K562 (cell line): ENCODE measurements around the gene CYB5D1. TPM values are rescaled to one million over a fixed set of nuclear protein-coding genes. Genes with fewer than 3 reads are reported as not detected.
A peak's percentile ranks its signal among the peaks of the same experiment; 100 is the strongest.

Experiments
- ATAC-seq: fragments of 200-7000 bp; cut with Tn5 transposase; 3 replicates; pipeline ENCODE4 v1.9.1; 2020; ENCODE audit warnings: moderate library complexity
- BruUV-seq: library from RNA; stranded (reverse); fragments of 400-500 nt; replicated peaks from 2 replicates; lab custom pipeline; 2021; lab: Mats Ljungman, UMichigan
- CTCF ChIA-PET: fragments of 300-600 bp; formaldehyde crosslinking; extraction: SDS; loops from one replicate; lab custom pipeline; 2021; ENCODE audit warnings: low intra/inter-chr PET ratio; lab: Yijun Ruan, JAX
- POLR2A ChIA-PET: fragments of 300-600, 350-650 bp; sonication (Branson Sonifier 250); formaldehyde crosslinking; extraction: SDS; loops from one replicate; lab custom pipeline; 2021; ENCODE audit warnings: antibody characterized with exemption, inconsistent platforms; lab: Yijun Ruan, JAX
- DNase-seq, 4 experiments: peaks; one replicate each; pipeline versions ENCODE4 v3.0.0 to v3.0.0-alpha.2; 2011 to 2018; ENCODE audit warnings: low spot score in 3 of 4, mixed read lengths in 3 of 4; ENCODE audit errors: extremely low read depth in 1 of 4
- FAIRE-seq: peaks from 2 replicates; lab custom pipeline; 2011; peaks lifted over from hg19 to GRCh38; lab: Jason Lieb, UNC
- H2AFZ ChIP-seq: 2 replicates; pipeline ENCODE4 v1.6.0; 2011; ENCODE audit warnings: low read depth, low read length, control low read depth, inconsistent platforms
- H3K27ac ChIP-seq: fragments of 200-600 bp; 3 replicates; pipeline ENCODE4 v1.8.0; 2011; ENCODE audit warnings: low read depth, mild to moderate bottlenecking, control low read depth, inconsistent platforms, low read length, moderate library complexity, mixed read lengths; ENCODE audit errors: extremely low read depth
- H3K27me3 ChIP-seq, 2 experiments: fragments of 300-600 bp in 1 of 2; 2 replicates in 1 of 2; 3 replicates in 1 of 2; pipeline versions ENCODE4 v1.6.0 to v1.8.0; 2011; ENCODE audit warnings: inconsistent platforms in 2 of 2, low read length in 2 of 2, mild to moderate bottlenecking in 1 of 2, mixed read lengths in 1 of 2, moderate library complexity in 1 of 2; ENCODE audit not compliant: control insufficient read depth in 2 of 2, insufficient read depth in 2 of 2
- H3K36me3 ChIP-seq: fragments of 300-600 bp; 3 replicates; pipeline ENCODE4 v1.8.0; 2011; ENCODE audit warnings: mild to moderate bottlenecking, low read length, inconsistent platforms; ENCODE audit not compliant: control insufficient read depth, insufficient read depth
- H3K4me1 ChIP-seq, 2 experiments: fragments of 200-600 bp in 1 of 2; replicated peaks in 1 of 2; 2 replicates in 1 of 2; 3 replicates in 1 of 2; pipeline versions ENCODE4 v1.5.1 to v1.8.0; 2011; ENCODE audit warnings: inconsistent platforms in 2 of 2, low read length in 2 of 2, mild to moderate bottlenecking in 1 of 2, mixed read lengths in 1 of 2, moderate library complexity in 1 of 2; ENCODE audit not compliant: control insufficient read depth in 2 of 2, insufficient read depth in 2 of 2
- H3K4me2 ChIP-seq: 2 replicates; pipeline ENCODE4 v1.6.1; 2011; ENCODE audit warnings: low read length, control low read depth, inconsistent platforms, mixed read lengths; ENCODE audit not compliant: insufficient read depth
- H3K4me3 ChIP-seq: fragments of 200-600 bp; sonication (generic), shearing (Covaris generic); 2 replicates; pipeline ENCODE4 v1.5.1; 2016; ENCODE audit warnings: control low read depth, inconsistent platforms
- H3K79me2 ChIP-seq: fragments of 200-600 bp; 3 replicates; pipeline ENCODE4 v1.8.0; 2011; ENCODE audit warnings: low read length, inconsistent platforms; ENCODE audit not compliant: control insufficient read depth, insufficient read depth
- H3K9ac ChIP-seq, 2 experiments: 2 replicates each; pipeline versions ENCODE4 v1.6.0 to v1.6.1; 2011; ENCODE audit warnings: low read depth in 2 of 2, low read length in 2 of 2, control low read depth in 1 of 2, inconsistent platforms in 1 of 2, mild to moderate bottlenecking in 1 of 2, mixed read lengths in 1 of 2; ENCODE audit not compliant: insufficient read depth in 1 of 2
- H3K9me1 ChIP-seq: one replicate; pipeline ENCODE4 v1.6.0; 2011; ENCODE audit warnings: inconsistent platforms, mild to moderate bottlenecking, low read length, moderate library complexity; ENCODE audit not compliant: control insufficient read depth, insufficient read depth
- H3K9me3 ChIP-seq: replicated peaks from 2 replicates; pipeline ENCODE4 v1.5.1; 2011; ENCODE audit warnings: low read depth, low read length, inconsistent platforms; ENCODE audit not compliant: control insufficient read depth, insufficient read depth
- H4K20me1 ChIP-seq: replicated peaks from 2 replicates; pipeline ENCODE4 v1.6.1; 2011; ENCODE audit warnings: low read length, inconsistent platforms, mixed read lengths; ENCODE audit not compliant: control insufficient read depth, insufficient read depth
- NCOA4 ChIP-seq: fragments of 450-650 bp; IDR thresholded peaks from 2 replicates; pipeline ENCODE4 v1.6.1; 2018; ENCODE audit warnings: mild to moderate bottlenecking; ENCODE audit not compliant: partially characterized antibody
- POLR2G ChIP-seq: fragments of 200-400 bp; formaldehyde crosslinking; IDR thresholded peaks from 2 replicates; pipeline ENCODE4 v1.6.1; 2017; ENCODE audit warnings: low read depth, mild to moderate bottlenecking, antibody characterized with exemption, low read length, moderate library complexity
- ZBTB7A ChIP-seq: IDR thresholded peaks from 2 replicates; pipeline ENCODE4 v1.6.1; 2011; ENCODE audit warnings: low read depth, mild to moderate bottlenecking, low read length, moderate library complexity, borderline replicate concordance; ENCODE audit not compliant: control insufficient read depth
- ZNF668 ChIP-seq: fragments of 250-450 bp; sonication (Bioruptor Pico); IDR thresholded peaks from 2 replicates; pipeline ENCODE4 v1.8.0; 2022; ENCODE audit warnings: mild to moderate bottlenecking, inconsistent platforms
- WGBS: fragments of 100-300 bp; shearing (Covaris generic); methylation state at CpG from one replicate; pipeline ENCODE4 v1.1.6; 2016; ENCODE audit warnings: low coverage, mixed read lengths; ENCODE audit not compliant: insufficient coverage; ENCODE audit errors: missing lambda C conversion rate; 5-methylcytosine and 5-hydroxymethylcytosine counted together
- in situ Hi-C: fragments of 300-500 bp; cut with MboI; formaldehyde crosslinking; loops from 4 replicates; pipeline ENCODE4 v1.15.0; 2018; ENCODE audit warnings: inconsistent platforms, mixed read lengths
- intact Hi-C: fragments of 100-400 bp; cut with micrococcal nuclease; formaldehyde crosslinking; loops from 2 replicates; pipeline ENCODE4 v1.14.2; 2022
- polyA plus RNA-seq, 8 experiments: library from polyadenylated mRNA; depleted of rRNA in 4 of 8; stranded (reverse) in 5 of 8; unstranded in 3 of 8; fragments of >200 nt; fragmentation: Nextera tagmentation in 2 of 8; fragmentation: Illumina TruSeq in 1 of 8; extraction: Ambion mirVana in 2 of 8; extraction: Trizol in 1 of 8; gene quantifications; 2 replicates each; pipeline versions ENCODE4 v1.2.1 to v1.2.3, GENCODE V29; 2011 to 2014; ENCODE audit warnings: inconsistent platforms in 1 of 8, missing spikeins in 1 of 8
- total RNA-seq, 7 experiments: library from RNA; depleted of rRNA in 6 of 7; stranded (reverse); fragments of >200 nt in 6 of 7; fragmentation: Illumina TruSeq in 2 of 7; extraction: Trizol in 2 of 7; gene quantifications; 2 replicates each; pipeline versions ENCODE4 v1.2.1 to v1.2.3, GENCODE V29; 2011 to 2021; ENCODE audit warnings: low replicate concordance in 1 of 7
- TF ChIP-seq, protein P1 (sequence below): fragments of 450-650 bp; formaldehyde crosslinking; IDR thresholded peaks from 2 replicates; pipeline ENCODE4 v1.4.0; 2020; ENCODE audit warnings: mild to moderate bottlenecking, moderate library complexity

The CYB5D1 gene
- total and polyA plus RNA-seq, 9 of the 15 experiments (the other 6 are each of a cell fraction or from before 2014, with no cell fraction given) = 2.4 to 7.9 (median 5.7) TPM

DNA sequence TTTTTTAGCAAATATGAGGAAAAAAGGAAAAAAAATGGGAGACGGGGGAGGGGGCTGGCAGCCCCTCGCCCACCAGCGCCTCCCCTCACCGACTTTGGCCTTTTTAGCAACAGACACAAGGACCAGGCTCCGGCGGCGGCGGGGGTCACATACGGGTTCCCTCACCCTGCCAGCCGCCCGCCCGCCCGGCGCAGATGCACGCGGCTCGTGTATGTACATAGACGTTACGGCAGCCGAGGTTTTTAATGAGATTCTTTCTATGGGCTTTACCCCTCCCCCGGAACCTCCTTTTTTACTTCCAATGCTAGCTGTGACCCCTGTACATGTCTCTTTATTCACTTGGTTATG is 4.1 kb upstream of the CYB5D1 start:
- Histone ChIP-seq H3K36me3 (peaks cover 44% of the 10 kb centered on the region; the same call in 2 of the 3 replicates), H4K20me1 (no peaks in the 10 kb centered on the region), H3K4me3 (no peak overlapping the region), H3K9me3 (no peaks in the 10 kb centered on the region), H3K27me3 (no peaks in the 10 kb centered on the region), H3K4me2 (no peak overlapping the region), H3K9me1 (no peaks in the 10 kb centered on the region), H3K4me1 (peaks cover 5 to 52% of the 10 kb centered on the region in 2 experiments; a peak in 4 of 5 replicates), H2AFZ (no peak overlapping the region), H3K79me2 (peaks cover 8% of the 10 kb centered on the region; the same call in 2 of the 3 replicates), H3K9ac (no peak overlapping the region), H3K27ac (no peak overlapping the region)
- no peak for ATAC-seq
- in situ Hi-C loops = no loop called here
- no peak for FAIRE-seq
- WGBS = 85% methylated on average over 5 of the region's 21 CpGs
- DNase-seq = no peak
- CTCF ChIA-PET = no interaction called here
- no TSS peak for BruUV-seq
- intact Hi-C loops = loop anchor here (10.0 kb wide), 1 partner anchor 109 kb away; no protein-coding TSS in a partner anchor
- POLR2A ChIA-PET = interaction anchor here (0.7 kb wide), 1 partner anchor 60 kb away, joined by 3 read pairs; no protein-coding TSS in a partner anchor
- TF ChIP-seq ZNF668 (CRISPR knock-in tag) (no peak), ZBTB7A (0 out of 2 replicates have a peak, but pooled peaks have one; percentile 24)

- ChIA-PET CTCF (no interaction called here), POLR2A (no interaction called here)
- Histone ChIP-seq H3K9me3 (no peaks in the 10 kb centered on the region), H3K36me3 (peaks cover 44% of the 10 kb centered on the region; the same call in 2 of the 3 replicates), H2AFZ (no peak overlapping the region), H3K4me3 (no peak overlapping the region), H3K4me1 (peaks cover 10 to 55% of the 10 kb centered on the region in 2 experiments; a peak in 4 of 5 replicates), H3K27me3 (no peaks in the 10 kb centered on the region), H3K9me1 (no peaks in the 10 kb centered on the region), H3K27ac (no peak overlapping the region), H4K20me1 (no peaks in the 10 kb centered on the region), H3K79me2 (peaks cover 12% of the 10 kb centered on the region), H3K9ac (no peak overlapping the region; a peak in 1 of 4 replicates), H3K4me2 (no peak overlapping the region)
- TF ChIP-seq, protein P1, sequence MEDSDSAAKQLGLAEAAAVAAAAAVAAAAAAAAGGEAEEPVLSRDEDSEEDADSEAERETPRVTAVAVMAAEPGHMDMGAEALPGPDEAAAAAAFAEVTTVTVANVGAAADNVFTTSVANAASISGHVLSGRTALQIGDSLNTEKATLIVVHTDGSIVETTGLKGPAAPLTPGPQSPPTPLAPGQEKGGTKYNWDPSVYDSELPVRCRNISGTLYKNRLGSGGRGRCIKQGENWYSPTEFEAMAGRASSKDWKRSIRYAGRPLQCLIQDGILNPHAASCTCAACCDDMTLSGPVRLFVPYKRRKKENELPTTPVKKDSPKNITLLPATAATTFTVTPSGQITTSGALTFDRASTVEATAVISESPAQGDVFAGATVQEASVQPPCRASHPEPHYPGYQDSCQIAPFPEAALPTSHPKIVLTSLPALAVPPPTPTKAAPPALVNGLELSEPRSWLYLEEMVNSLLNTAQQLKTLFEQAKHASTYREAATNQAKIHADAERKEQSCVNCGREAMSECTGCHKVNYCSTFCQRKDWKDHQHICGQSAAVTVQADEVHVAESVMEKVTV (CRISPR knock-in tag) = no peak
- TF ChIP-seq NCOA4 (no peak), POLR2G (0 out of 2 replicates have a peak, but pooled peaks have one; percentile 2)
- no peak for FAIRE-seq
- ATAC-seq = no peak
- in situ Hi-C loops = no loop called here
- no peak for DNase-seq
- WGBS = 83% methylated on average over 8 of the region's 31 CpGs
- BruUV-seq = no TSS peak
- intact Hi-C loops = loop anchor here (10.0 kb wide), 1 partner anchor 109 kb away; no protein-coding TSS in a partner anchor
These were observed 3.6 kb upstream of the CYB5D1 start for GRCh38 chr17:7854078-7854777.
